ENCODE results near the gene PICALM.

DNA sequence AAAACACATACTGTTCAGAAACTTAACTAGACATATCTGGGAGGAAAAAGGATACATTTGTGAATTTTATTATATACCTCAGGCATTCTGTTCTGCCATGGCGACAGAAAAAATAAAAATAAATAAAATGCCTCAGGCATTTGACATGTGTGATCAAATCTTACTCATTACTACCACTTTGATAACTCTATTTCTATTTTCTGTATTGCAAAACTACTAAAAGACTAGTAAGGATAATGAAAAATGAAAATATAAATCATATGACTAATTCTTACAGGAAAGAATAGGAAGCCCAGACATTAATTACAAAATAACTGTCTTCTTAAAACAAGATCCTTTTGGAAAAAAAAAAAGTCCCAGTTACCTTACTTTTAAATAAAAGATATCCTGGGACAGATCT is 5.3 kb downstream of the PICALM start:
- TF ChIP-seq, protein P1, sequence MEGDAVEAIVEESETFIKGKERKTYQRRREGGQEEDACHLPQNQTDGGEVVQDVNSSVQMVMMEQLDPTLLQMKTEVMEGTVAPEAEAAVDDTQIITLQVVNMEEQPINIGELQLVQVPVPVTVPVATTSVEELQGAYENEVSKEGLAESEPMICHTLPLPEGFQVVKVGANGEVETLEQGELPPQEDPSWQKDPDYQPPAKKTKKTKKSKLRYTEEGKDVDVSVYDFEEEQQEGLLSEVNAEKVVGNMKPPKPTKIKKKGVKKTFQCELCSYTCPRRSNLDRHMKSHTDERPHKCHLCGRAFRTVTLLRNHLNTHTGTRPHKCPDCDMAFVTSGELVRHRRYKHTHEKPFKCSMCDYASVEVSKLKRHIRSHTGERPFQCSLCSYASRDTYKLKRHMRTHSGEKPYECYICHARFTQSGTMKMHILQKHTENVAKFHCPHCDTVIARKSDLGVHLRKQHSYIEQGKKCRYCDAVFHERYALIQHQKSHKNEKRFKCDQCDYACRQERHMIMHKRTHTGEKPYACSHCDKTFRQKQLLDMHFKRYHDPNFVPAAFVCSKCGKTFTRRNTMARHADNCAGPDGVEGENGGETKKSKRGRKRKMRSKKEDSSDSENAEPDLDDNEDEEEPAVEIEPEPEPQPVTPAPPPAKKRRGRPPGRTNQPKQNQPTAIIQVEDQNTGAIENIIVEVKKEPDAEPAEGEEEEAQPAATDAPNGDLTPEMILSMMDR (IDR thresholded peaks at IDR 0.05; ENCODE audit: low read depth, low read length) = no peak
- TF ChIP-seq POLR2A (IDR thresholded peaks at IDR 0.05; ENCODE audit: extremely low read depth, insufficient read length) = no peak

Measured in NB4 (cell line).